Measurements from ENCODE around the gene DGCR6L. TPM values are rescaled to one million over a fixed set of nuclear protein-coding genes. Genes with fewer than 3 reads are reported as not detected.

The DGCR6L gene
- polyA plus RNA-seq, 2 donors = 43.9 to 44.7 TPM

DNA sequence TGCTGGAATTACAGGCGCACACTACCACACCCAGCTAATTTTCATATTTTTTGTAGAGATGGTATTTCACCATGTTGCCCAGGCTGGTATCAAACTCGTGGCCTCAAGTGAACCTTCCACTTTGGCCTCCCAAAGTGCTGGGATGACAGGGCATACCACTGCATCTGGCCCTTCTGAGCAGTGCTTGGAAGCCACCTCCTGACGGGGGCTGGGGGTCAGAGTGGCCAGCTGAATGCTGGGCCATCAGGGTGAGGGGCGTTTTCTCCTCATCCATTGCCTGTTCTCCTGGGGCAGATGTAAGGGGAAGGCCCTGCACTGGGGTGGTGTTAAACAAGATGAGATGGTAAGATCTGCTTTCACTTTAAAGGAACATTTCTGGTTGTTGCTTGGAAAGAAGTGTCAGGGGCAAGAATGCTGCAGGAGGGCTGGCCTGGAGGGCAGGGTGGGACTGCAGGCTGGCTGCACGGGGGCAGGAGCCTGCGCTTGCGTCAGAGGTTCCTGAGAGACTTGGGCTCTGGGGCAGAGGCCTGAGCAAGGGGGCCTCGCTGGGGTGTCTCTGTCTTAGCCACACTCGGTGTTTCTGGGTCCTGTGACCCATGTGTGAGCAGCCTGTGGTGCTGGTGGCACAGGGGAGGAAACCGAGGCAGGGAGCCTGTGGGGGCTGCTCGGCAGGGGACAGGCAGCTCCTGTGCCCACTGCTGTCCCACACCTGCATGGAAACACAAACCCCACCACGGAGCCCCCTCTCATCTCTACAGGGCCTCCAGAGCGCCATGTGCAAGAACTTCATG, 17.2 kb downstream of the DGCR6L start:
- Histone ChIP-seq H3K9me3 (ENCODE audit: control insufficient read depth in 2 of 2, insufficient read depth in 1 of 2, low read depth in 1 of 2, low read length in 1 of 2) (no peaks in the 10 kb centered on the region), H3K4me1 (ENCODE audit: control insufficient read depth in 2 of 2, insufficient read depth in 2 of 2, low read length in 1 of 2) (peaks cover 4 to 9% of the 10 kb centered on the region in 2 donors), H3K27ac (ENCODE audit: low read depth in 2 of 2, low read length in 1 of 2) (no peak overlapping the region), H3K27me3 (ENCODE audit: control insufficient read depth in 1 of 2, insufficient read depth in 2 of 2, low read length in 2 of 2) (no peaks in the 10 kb centered on the region), H3K36me3 (ENCODE audit: control insufficient read depth in 2 of 2, insufficient read depth in 2 of 2, low read length in 1 of 2) (no peaks in the 10 kb centered on the region), H3K4me3 (ENCODE audit: low read depth in 1 of 2, low read length in 2 of 2) (no peak overlapping the region)
- WGBS, 2 donors = 70 to 71% methylated on average over 11 to 13 of the region's 13 CpGs

- H3K4me1 ChIP-seq (ENCODE audit: control insufficient read depth in 2 of 2, insufficient read depth in 2 of 2, low read length in 1 of 2) = peaks cover 4 to 9% of the 10 kb centered on the region in 2 donors
- H3K27ac ChIP-seq (ENCODE audit: low read depth in 2 of 2, low read length in 1 of 2) = no peak overlapping the region
- 0% methylated on average over 40 to 52 of the region's 52 CpGs for WGBS, 2 donors
- H3K4me3 ChIP-seq (ENCODE audit: low read depth in 1 of 2, low read length in 2 of 2) = peak overlapping the region; percentile 48 to 50
- no peaks in the 10 kb centered on the region for H3K36me3 ChIP-seq (ENCODE audit: control insufficient read depth in 2 of 2, insufficient read depth in 2 of 2, low read length in 1 of 2)
- H3K27me3 ChIP-seq (ENCODE audit: control insufficient read depth in 1 of 2, insufficient read depth in 2 of 2, low read length in 2 of 2) = no peaks in the 10 kb centered on the region
- H3K9me3 ChIP-seq (ENCODE audit: control insufficient read depth in 2 of 2, insufficient read depth in 1 of 2, low read depth in 1 of 2, low read length in 1 of 2) = no peaks in the 10 kb centered on the region
These were observed 20.1 kb downstream of the DGCR6L start for GRCh38 chr22:20299746-20300136.

GRCh38 chr22:20298803-20299745, 20.8 kb downstream of the DGCR6L start:
- Histone ChIP-seq H3K9me3 (ENCODE audit: control insufficient read depth in 2 of 2, insufficient read depth in 1 of 2, low read depth in 1 of 2, low read length in 1 of 2) (no peaks in the 10 kb centered on the region), H3K4me1 (ENCODE audit: control insufficient read depth in 2 of 2, insufficient read depth in 2 of 2, low read length in 1 of 2) (peaks cover 4 to 9% of the 10 kb centered on the region in 2 donors), H3K27me3 (ENCODE audit: control insufficient read depth in 1 of 2, insufficient read depth in 2 of 2, low read length in 2 of 2) (no peaks in the 10 kb centered on the region), H3K4me3 (ENCODE audit: low read depth in 1 of 2, low read length in 2 of 2) (peak overlapping the region; percentile 48 to 50), H3K27ac (ENCODE audit: low read depth in 2 of 2, low read length in 1 of 2) (no peak overlapping the region), H3K36me3 (ENCODE audit: control insufficient read depth in 2 of 2, insufficient read depth in 2 of 2, low read length in 1 of 2) (no peaks in the 10 kb centered on the region)
- 2 to 3% methylated on average over 67 to 89 of the region's 90 CpGs for WGBS, 2 donors

DNA sequence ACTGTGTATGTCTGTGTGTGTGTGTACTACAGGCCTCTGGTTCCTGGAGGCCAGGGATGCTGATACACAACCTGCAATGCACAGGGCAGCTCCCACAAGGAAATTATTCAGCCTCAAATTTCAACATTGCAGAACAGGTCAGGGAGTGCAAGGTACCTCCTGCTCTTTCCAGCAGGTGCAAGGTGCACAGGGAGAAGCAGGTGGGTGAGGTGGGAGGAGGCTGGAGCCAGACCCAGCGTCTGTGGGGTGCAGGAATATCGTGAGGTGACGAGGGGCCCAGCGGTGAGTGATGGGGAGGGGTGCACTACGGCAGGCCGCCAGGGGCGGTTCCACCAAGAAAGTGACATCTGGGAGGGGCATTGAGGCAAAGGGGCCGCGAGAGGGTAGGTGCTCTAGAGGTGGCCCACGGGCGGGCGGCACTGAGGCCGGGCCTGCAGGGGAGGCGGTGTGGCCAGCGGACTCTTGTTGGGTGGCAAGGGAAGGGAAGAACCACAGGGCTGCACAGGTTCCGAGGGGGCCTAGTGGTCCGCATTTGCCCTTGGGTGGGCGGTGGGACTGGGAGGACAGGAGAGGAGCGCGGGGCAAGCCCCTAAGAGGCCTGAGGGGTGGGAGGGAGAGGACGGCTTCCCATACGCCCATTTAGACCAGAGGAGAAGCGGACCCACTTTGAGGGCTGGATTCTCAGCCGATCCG, 21.6 kb downstream of the DGCR6L start:
- H3K4me3 ChIP-seq (ENCODE audit: low read depth in 1 of 2, low read length in 2 of 2) = no peak overlapping the region
- no peaks in the 10 kb centered on the region for H3K27me3 ChIP-seq (ENCODE audit: control insufficient read depth in 1 of 2, insufficient read depth in 2 of 2, low read length in 2 of 2)
- H3K4me1 ChIP-seq (ENCODE audit: control insufficient read depth in 2 of 2, insufficient read depth in 2 of 2, low read length in 1 of 2) = peaks cover 4 to 9% of the 10 kb centered on the region in 2 donors
- H3K36me3 ChIP-seq (ENCODE audit: control insufficient read depth in 2 of 2, insufficient read depth in 2 of 2, low read length in 1 of 2) = no peaks in the 10 kb centered on the region
- no peak overlapping the region for H3K27ac ChIP-seq (ENCODE audit: low read depth in 2 of 2, low read length in 1 of 2)
- 47 to 54% methylated on average over 25 of the region's 25 CpGs for WGBS, 2 donors
- no peaks in the 10 kb centered on the region for H3K9me3 ChIP-seq (ENCODE audit: control insufficient read depth in 2 of 2, insufficient read depth in 1 of 2, low read depth in 1 of 2, low read length in 1 of 2)

GRCh38 chr22:20297414-20298109, 22.3 kb downstream of the DGCR6L start:
- H3K27me3 ChIP-seq (ENCODE audit: control insufficient read depth in 1 of 2, insufficient read depth in 2 of 2, low read length in 2 of 2) = no peaks in the 10 kb centered on the region
- no peaks in the 10 kb centered on the region for H3K9me3 ChIP-seq (ENCODE audit: control insufficient read depth in 2 of 2, insufficient read depth in 1 of 2, low read depth in 1 of 2, low read length in 1 of 2)
- no peak overlapping the region for H3K27ac ChIP-seq (ENCODE audit: low read depth in 2 of 2, low read length in 1 of 2)
- peaks cover 4 to 9% of the 10 kb centered on the region in 2 donors for H3K4me1 ChIP-seq (ENCODE audit: control insufficient read depth in 2 of 2, insufficient read depth in 2 of 2, low read length in 1 of 2)
- 56 to 61% methylated on average over 9 of the region's 9 CpGs for WGBS, 2 donors
- no peak overlapping the region for H3K4me3 ChIP-seq (ENCODE audit: low read depth in 1 of 2, low read length in 2 of 2)
- no peaks in the 10 kb centered on the region for H3K36me3 ChIP-seq (ENCODE audit: control insufficient read depth in 2 of 2, insufficient read depth in 2 of 2, low read length in 1 of 2)

DNA sequence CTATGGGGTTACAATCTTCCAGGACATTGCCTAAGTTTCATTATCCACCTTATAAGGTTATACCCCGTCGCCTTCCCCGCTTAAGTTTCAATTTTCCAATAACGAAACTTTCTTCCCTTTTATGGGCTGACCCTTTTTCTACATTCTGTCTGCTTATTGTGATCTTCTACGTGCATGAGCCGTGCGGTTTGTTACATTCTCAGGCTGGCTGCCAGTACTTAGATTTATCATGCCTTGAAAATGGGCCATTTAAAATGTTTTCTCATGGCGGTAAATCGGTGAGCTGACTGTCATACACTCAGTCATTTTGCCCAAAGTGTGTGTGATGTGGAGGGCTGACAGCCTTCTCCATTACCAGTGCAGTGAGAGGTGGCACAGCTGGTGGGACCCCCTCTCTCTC, 23.3 kb downstream of the DGCR6L start:
- Histone ChIP-seq H3K4me1 (ENCODE audit: control insufficient read depth in 2 of 2, insufficient read depth in 2 of 2, low read length in 1 of 2) (peaks cover 4 to 9% of the 10 kb centered on the region in 2 donors), H3K4me3 (ENCODE audit: low read depth in 1 of 2, low read length in 2 of 2) (no peak overlapping the region), H3K9me3 (ENCODE audit: control insufficient read depth in 2 of 2, insufficient read depth in 1 of 2, low read depth in 1 of 2, low read length in 1 of 2) (no peaks in the 10 kb centered on the region), H3K27me3 (ENCODE audit: control insufficient read depth in 1 of 2, insufficient read depth in 2 of 2, low read length in 2 of 2) (no peaks in the 10 kb centered on the region), H3K27ac (ENCODE audit: low read depth in 2 of 2, low read length in 1 of 2) (no peak overlapping the region), H3K36me3 (ENCODE audit: control insufficient read depth in 2 of 2, insufficient read depth in 2 of 2, low read length in 1 of 2) (no peaks in the 10 kb centered on the region)
- 78 to 86% methylated on average over 9 of the region's 9 CpGs for WGBS, 2 donors

- Histone ChIP-seq H3K27ac (ENCODE audit: low read depth in 2 of 2, low read length in 1 of 2) (no peak overlapping the region), H3K9me3 (ENCODE audit: control insufficient read depth in 2 of 2, insufficient read depth in 1 of 2, low read depth in 1 of 2, low read length in 1 of 2) (no peaks in the 10 kb centered on the region), H3K36me3 (ENCODE audit: control insufficient read depth in 2 of 2, insufficient read depth in 2 of 2, low read length in 1 of 2) (no peaks in the 10 kb centered on the region), H3K4me3 (ENCODE audit: low read depth in 1 of 2, low read length in 2 of 2) (no peak overlapping the region), H3K4me1 (ENCODE audit: control insufficient read depth in 2 of 2, insufficient read depth in 2 of 2, low read length in 1 of 2) (peaks cover 4 to 9% of the 10 kb centered on the region in 2 donors), H3K27me3 (ENCODE audit: control insufficient read depth in 1 of 2, insufficient read depth in 2 of 2, low read length in 2 of 2) (no peaks in the 10 kb centered on the region)
- 79 to 83% methylated on average over 12 of the region's 12 CpGs for WGBS, 2 donors
These were observed 24.4 kb downstream of the DGCR6L start for GRCh38 chr22:20295262-20296064.

- Histone ChIP-seq H3K27ac (ENCODE audit: low read depth in 2 of 2, low read length in 1 of 2) (no peak overlapping the region), H3K4me1 (ENCODE audit: control insufficient read depth in 2 of 2, insufficient read depth in 2 of 2, low read length in 1 of 2) (no peaks in the 10 kb centered on the region), H3K27me3 (ENCODE audit: control insufficient read depth in 1 of 2, insufficient read depth in 2 of 2, low read length in 2 of 2) (no peaks in the 10 kb centered on the region), H3K4me3 (ENCODE audit: low read depth in 1 of 2, low read length in 2 of 2) (no peak overlapping the region), H3K9me3 (ENCODE audit: control insufficient read depth in 2 of 2, insufficient read depth in 1 of 2, low read depth in 1 of 2, low read length in 1 of 2) (no peaks in the 10 kb centered on the region), H3K36me3 (ENCODE audit: control insufficient read depth in 2 of 2, insufficient read depth in 2 of 2, low read length in 1 of 2) (no peaks in the 10 kb centered on the region)
- 64 to 77% methylated on average over 13 of the region's 13 CpGs for WGBS, 2 donors
These were observed 27.1 kb downstream of the DGCR6L start for GRCh38 chr22:20292673-20293232.

Data from esophagus (tissue), 2 donors.